Duodenal mucosa (tissue), 2 donors: ENCODE results near the gene UBE2H.
"Not testable (repeated sequence)": the region's sequence is repeated elsewhere in the genome, so short reads cannot be mapped to it uniquely, and the experiment has no call there.

ENCODE experiments used
- H3K27ac ChIP-seq: one replicate; pipeline ENCODE4 v1.7.0; 2013; ENCODE audit warnings: low read depth, low read length
- H3K27me3 ChIP-seq, 2 donors: one replicate each; pipeline ENCODE4 v1.7.0; 2013; ENCODE audit warnings: low read length in 2 of 2, control low read depth in 1 of 2; ENCODE audit not compliant: insufficient read depth in 2 of 2, control insufficient read depth in 1 of 2
- H3K36me3 ChIP-seq, 2 donors: one replicate each; pipeline ENCODE4 v1.7.0; 2013; ENCODE audit warnings: low read length in 2 of 2, control low read depth in 1 of 2; ENCODE audit not compliant: insufficient read depth in 2 of 2, control insufficient read depth in 1 of 2
- H3K4me1 ChIP-seq, 2 donors: one replicate each; pipeline ENCODE4 v1.7.0; 2013; ENCODE audit warnings: low read length in 2 of 2, control low read depth in 1 of 2; ENCODE audit not compliant: insufficient read depth in 2 of 2, control insufficient read depth in 1 of 2
- H3K4me3 ChIP-seq, 2 donors: one replicate each; pipeline ENCODE4 v1.7.0; 2013; ENCODE audit warnings: low read length in 2 of 2, low read depth in 1 of 2
- H3K9ac ChIP-seq, 2 donors: one replicate each; pipeline ENCODE4 v1.7.0; 2013; ENCODE audit warnings: low read length in 2 of 2, low read depth in 1 of 2
- H3K9me3 ChIP-seq, 2 donors: one replicate each; pipeline ENCODE4 v1.7.0; 2013; ENCODE audit warnings: low read length in 2 of 2, control low read depth in 1 of 2; ENCODE audit not compliant: control insufficient read depth in 1 of 2

UBE2H gene

DNA sequence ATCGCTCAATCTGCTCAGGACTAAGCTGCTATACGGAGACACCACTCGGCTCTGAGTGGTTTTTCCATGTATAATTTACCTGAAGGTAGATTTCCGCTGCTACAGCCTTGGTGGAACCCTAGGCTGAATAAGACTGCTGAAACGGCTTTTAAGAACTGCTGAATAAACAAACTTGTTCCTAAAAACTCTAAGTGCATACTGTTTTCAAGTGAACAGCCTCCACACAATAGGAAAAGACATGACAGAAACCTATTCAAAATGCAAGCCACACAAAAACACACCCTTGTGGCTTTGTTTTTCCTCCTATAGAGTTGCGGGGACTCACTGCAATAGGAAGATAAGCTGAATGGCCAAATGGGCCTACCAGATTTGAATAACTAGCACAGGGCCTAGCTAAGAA, 117.2 kb downstream of the UBE2H start:
- Histone ChIP-seq H3K4me3 (no peak overlapping the region), H3K9ac (no peak overlapping the region), H3K36me3 (peaks cover 5 to 37% of the 10 kb centered on the region in 2 donors), H3K4me1 (peaks cover under 1% of the 10 kb centered on the region in 2 donors), H3K27me3 (no peaks in the 10 kb centered on the region), H3K9me3 (no peaks in the 10 kb centered on the region), H3K27ac (no peak overlapping the region)

GRCh38 chr7:129833353-129833752, 119.4 kb downstream of the UBE2H start:
- H3K27me3 ChIP-seq, H3K9me3 ChIP-seq, H3K9ac ChIP-seq, H3K27ac ChIP-seq, H3K4me3 ChIP-seq: not testable (repeated sequence)
- Histone ChIP-seq H3K4me1 (peaks cover 6 to 11% of the 10 kb centered on the region in 2 donors), H3K36me3 (peaks cover 5 to 28% of the 10 kb centered on the region in 2 donors)

DNA sequence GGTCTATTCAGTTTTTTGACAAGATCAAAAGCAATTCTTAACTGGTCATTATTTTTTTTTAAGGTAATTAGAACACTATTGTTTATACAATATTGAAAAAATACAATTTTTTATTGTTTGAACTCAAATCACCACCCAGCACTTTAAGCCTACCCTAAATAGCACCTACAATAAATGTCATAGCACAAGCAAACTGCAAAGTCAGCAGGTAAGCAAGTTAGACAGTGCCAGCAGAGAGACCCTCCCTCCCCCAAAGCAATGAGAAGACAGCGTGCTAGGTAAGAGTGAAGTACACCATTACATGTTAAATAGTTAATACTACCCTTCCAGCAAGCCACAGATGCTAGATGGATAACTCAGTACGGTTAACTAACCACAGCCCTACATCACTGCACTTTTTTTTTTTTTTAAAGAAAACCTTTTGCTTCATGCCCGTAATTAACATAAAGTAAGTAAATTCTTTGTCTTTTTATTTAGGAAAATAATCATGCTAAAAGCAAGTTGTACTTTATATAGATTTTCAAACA, 120.0 kb downstream of the UBE2H start:
- H3K27ac ChIP-seq: no peak overlapping the region

DNA sequence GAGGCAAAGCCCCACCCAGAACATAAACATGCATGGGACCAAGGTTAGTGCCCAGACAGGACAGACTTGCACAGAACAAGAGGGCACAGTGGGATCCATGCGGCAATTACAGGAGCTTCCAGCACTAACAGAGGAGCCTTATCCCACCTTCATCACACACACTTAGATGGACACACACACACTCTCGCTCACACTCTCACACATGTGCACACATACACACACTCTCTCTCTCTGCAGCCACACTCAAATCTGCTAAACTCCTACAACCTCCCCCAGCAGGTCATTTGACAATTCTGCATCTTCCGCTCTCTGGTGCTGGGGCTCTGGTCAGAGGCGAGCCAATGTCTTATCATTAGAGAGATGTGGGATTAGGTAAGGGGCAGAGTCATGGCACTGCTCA, 120.5 kb downstream of the UBE2H start:
- Histone ChIP-seq H3K9ac (no peak overlapping the region), H3K4me1 (peaks cover 6 to 11% of the 10 kb centered on the region in 2 donors), H3K4me3 (no peak overlapping the region), H3K27me3 (no peaks in the 10 kb centered on the region), H3K9me3 (no peaks in the 10 kb centered on the region), H3K27ac (no peak overlapping the region), H3K36me3 (peaks cover 5 to 27% of the 10 kb centered on the region in 2 donors)

More for the DNA sequence above, 120.0 kb downstream of the UBE2H start:
- H3K36me3 ChIP-seq: peaks cover 5 to 27% of the 10 kb centered on the region in 2 donors
- H3K9ac ChIP-seq: no peak overlapping the region
- no peaks in the 10 kb centered on the region for H3K27me3 ChIP-seq
- no peaks in the 10 kb centered on the region for H3K9me3 ChIP-seq
- peaks cover 6 to 11% of the 10 kb centered on the region in 2 donors for H3K4me1 ChIP-seq
- no peak overlapping the region for H3K4me3 ChIP-seq

DNA sequence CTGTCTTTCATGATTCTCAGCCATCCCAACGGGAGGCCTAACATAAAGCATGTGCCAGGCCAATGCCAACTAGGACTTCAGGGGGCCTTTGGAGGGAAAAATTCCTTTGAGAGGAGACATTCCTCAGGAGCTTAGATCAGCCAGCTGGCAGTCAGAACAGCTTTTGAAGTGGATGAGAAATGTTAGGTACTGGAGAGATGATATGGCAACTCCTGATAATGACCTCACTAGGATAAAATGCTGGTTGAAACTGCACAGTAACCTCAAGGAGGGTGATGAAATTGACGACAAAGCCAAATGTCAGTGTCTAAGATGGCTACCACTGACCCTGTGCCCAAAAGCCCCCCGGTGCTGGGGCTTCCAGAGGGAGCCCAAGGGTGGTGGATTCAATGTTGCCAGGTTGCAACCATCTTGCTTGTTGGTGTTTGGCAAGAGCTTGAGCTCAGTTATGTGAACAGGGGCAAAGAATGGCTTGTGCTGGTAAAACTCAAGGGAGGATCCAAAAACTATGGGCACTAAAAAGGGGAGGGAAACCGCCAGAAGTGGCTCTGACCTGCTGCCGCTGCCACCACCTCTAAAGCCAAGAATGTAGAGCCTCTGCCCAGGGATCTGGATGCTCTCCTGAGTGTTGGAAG, 121.2 kb downstream of the UBE2H start:
- Histone ChIP-seq H3K36me3 (peaks cover 5 to 22% of the 10 kb centered on the region in 2 donors), H3K27me3 (no peaks in the 10 kb centered on the region), H3K9ac (no peak overlapping the region), H3K4me1 (peaks cover 6 to 11% of the 10 kb centered on the region in 2 donors), H3K4me3 (no peak overlapping the region), H3K9me3 (no peaks in the 10 kb centered on the region), H3K27ac (no peak overlapping the region)

DNA sequence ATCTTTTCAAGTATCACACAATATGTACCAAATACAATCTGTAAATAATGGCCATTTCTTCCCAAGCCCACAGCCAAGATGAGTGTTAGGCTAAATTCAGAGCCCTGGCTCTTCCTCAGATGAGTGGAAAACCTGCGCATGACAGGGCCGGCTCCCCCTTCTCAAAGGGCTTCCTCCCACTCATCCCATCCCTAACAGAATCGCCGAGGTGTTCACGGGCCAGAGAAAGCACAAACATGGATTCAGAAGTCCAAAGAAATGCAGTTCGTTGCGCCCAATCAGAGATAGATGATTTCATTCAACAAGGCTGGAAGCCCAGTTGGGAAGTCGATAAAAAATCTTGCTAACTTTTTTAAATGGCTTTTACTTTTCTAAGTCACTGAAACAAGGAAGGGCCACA, 121.8 kb downstream of the UBE2H start:
- Histone ChIP-seq H3K9me3 (no peaks in the 10 kb centered on the region), H3K27ac (no peak overlapping the region)

GRCh38 chr7:129829737-129830631, 122.8 kb downstream of the UBE2H start:
- Histone ChIP-seq H3K9me3 (no peaks in the 10 kb centered on the region), H3K4me1 (peaks cover 11 to 14% of the 10 kb centered on the region in 2 donors), H3K4me3 (peak overlapping the region; percentile 57 to 71), H3K27ac (no peak overlapping the region), H3K9ac (peak overlapping the region; percentile 61 to 63), H3K27me3 (no peaks in the 10 kb centered on the region), H3K36me3 (peaks cover 0 to 20% of the 10 kb centered on the region in 2 donors)

More for the DNA sequence above, 121.8 kb downstream of the UBE2H start:
- no peak overlapping the region for H3K9ac ChIP-seq
- no peak overlapping the region for H3K4me3 ChIP-seq
- H3K4me1 ChIP-seq: peaks cover 10 to 11% of the 10 kb centered on the region in 2 donors
- no peaks in the 10 kb centered on the region for H3K27me3 ChIP-seq
- peaks cover 5 to 22% of the 10 kb centered on the region in 2 donors for H3K36me3 ChIP-seq

- Histone ChIP-seq H3K9ac (no peak overlapping the region), H3K27me3 (no peaks in the 10 kb centered on the region), H3K9me3 (no peaks in the 10 kb centered on the region), H3K36me3 (peaks cover 0 to 14% of the 10 kb centered on the region in 2 donors), H3K4me3 (no peak overlapping the region), H3K4me1 (peaks cover 11 to 19% of the 10 kb centered on the region in 2 donors), H3K27ac (no peak overlapping the region)
Measured at GRCh38 chr7:129828989-129829736, 123.6 kb downstream of the UBE2H start.

GRCh38 chr7:129828078-129828762, 124.5 kb downstream of the UBE2H start:
- H3K9me3 ChIP-seq: no peaks in the 10 kb centered on the region
- no peak overlapping the region for H3K27ac ChIP-seq
- peaks cover 11 to 19% of the 10 kb centered on the region in 2 donors for H3K4me1 ChIP-seq
- H3K9ac ChIP-seq: no peak overlapping the region
- H3K27me3 ChIP-seq: no peaks in the 10 kb centered on the region
- H3K4me3 ChIP-seq: no peak overlapping the region
- peaks cover 0 to 14% of the 10 kb centered on the region in 2 donors for H3K36me3 ChIP-seq
